CD8-positive, alpha-beta memory T cell (primary cell): ENCODE data around the gene AMH. TPM values are rescaled to one million over a fixed set of nuclear protein-coding genes. Genes with fewer than 3 reads are reported as not detected.

ENCODE experiments used
- CTCF ChIA-PET: fragments of 350-600 bp; sonication (Branson Sonifier 250); formaldehyde crosslinking; loops from one replicate; lab custom pipeline; 2021; ENCODE audit warnings: antibody characterized with exemption; lab: Charles Lee
- POLR2A ChIA-PET: fragments of 350-600 bp; sonication (Branson Sonifier 250); formaldehyde crosslinking; loops from one replicate; lab custom pipeline; 2021; ENCODE audit warnings: antibody characterized with exemption; lab: Charles Lee
- DNase-seq, 5 donors: peaks; one replicate each; pipeline versions ENCODE4 v3.0.0 to v3.0.0-alpha.2; 2020 to 2022; ENCODE audit warnings: mixed read lengths in 1 of 5
- H3K27ac ChIP-seq: one replicate; pipeline ENCODE4 v1.7.0; 2013; ENCODE audit warnings: low read depth, mild to moderate bottlenecking, low read length, moderate library complexity
- H3K27me3 ChIP-seq: 2 replicates; pipeline ENCODE4 v1.7.0; 2013; ENCODE audit warnings: low read length, mild to moderate bottlenecking; ENCODE audit not compliant: insufficient read depth, poor library complexity, severe bottlenecking
- H3K36me3 ChIP-seq: 2 replicates; pipeline ENCODE4 v1.7.0; 2013; ENCODE audit warnings: mild to moderate bottlenecking, low read length, moderate library complexity; ENCODE audit not compliant: insufficient read depth
- H3K4me1 ChIP-seq: 2 replicates; pipeline ENCODE4 v1.7.0; 2013; ENCODE audit warnings: mild to moderate bottlenecking, low read length, moderate library complexity; ENCODE audit not compliant: insufficient read depth
- H3K4me3 ChIP-seq: 2 replicates; pipeline ENCODE4 v1.7.0; 2013; ENCODE audit warnings: mild to moderate bottlenecking, low read length
- H3K9me3 ChIP-seq: 2 replicates; pipeline ENCODE4 v1.7.0; 2013; ENCODE audit warnings: mild to moderate bottlenecking, low read length
- H3K27ac Mint-ChIP-seq, 8 donors: one replicate each; pipeline ENCODE4 v1.8.0; 2020 to 2021; ENCODE audit warnings: mixed read lengths in 8 of 8, mild to moderate bottlenecking in 6 of 8, inconsistent platforms in 3 of 8, moderate library complexity in 3 of 8
- H3K27me3 Mint-ChIP-seq, 2 donors: one replicate each; pipeline ENCODE4 v1.8.0; 2020 to 2021; ENCODE audit warnings: mixed read lengths in 2 of 2, mild to moderate bottlenecking in 1 of 2, moderate library complexity in 1 of 2
- H3K36me3 Mint-ChIP-seq, 3 donors: one replicate each; pipeline ENCODE4 v1.8.0; 2020 to 2021; ENCODE audit warnings: mixed read lengths in 3 of 3, inconsistent platforms in 1 of 3, mild to moderate bottlenecking in 1 of 3
- H3K4me1 Mint-ChIP-seq, 3 donors: one replicate each; pipeline ENCODE4 v1.8.0; 2020 to 2021; ENCODE audit warnings: mixed read lengths in 3 of 3, inconsistent platforms in 1 of 3, mild to moderate bottlenecking in 1 of 3
- H3K4me3 Mint-ChIP-seq, 7 donors: one replicate each; pipeline ENCODE4 v1.8.0; 2020 to 2021; ENCODE audit warnings: mixed read lengths in 7 of 7, mild to moderate bottlenecking in 6 of 7, moderate library complexity in 4 of 7, inconsistent platforms in 2 of 7
- H3K9me3 Mint-ChIP-seq, 5 donors: one replicate each; pipeline ENCODE4 v1.8.0; 2020 to 2022; ENCODE audit warnings: mixed read lengths in 5 of 5, mild to moderate bottlenecking in 3 of 5, moderate library complexity in 2 of 5, inconsistent platforms in 1 of 5
- polyA plus RNA-seq: library from polyadenylated mRNA; unstranded; fragments of 300-500 nt; fragmentation: Illumina TruSeq; gene quantifications from one replicate; pipeline ENCODE4 v1.2.3, GENCODE V29; 2021
- total RNA-seq, 2 experiments: library from RNA; stranded (reverse); gene quantifications; one replicate each; pipeline ENCODE4 v1.2.3, GENCODE V29; 2021

AMH gene
- total and polyA plus RNA-seq, 3 experiments from 2014 or later: 5.9 to 7.4 TPM; not detected in 1

DNA sequence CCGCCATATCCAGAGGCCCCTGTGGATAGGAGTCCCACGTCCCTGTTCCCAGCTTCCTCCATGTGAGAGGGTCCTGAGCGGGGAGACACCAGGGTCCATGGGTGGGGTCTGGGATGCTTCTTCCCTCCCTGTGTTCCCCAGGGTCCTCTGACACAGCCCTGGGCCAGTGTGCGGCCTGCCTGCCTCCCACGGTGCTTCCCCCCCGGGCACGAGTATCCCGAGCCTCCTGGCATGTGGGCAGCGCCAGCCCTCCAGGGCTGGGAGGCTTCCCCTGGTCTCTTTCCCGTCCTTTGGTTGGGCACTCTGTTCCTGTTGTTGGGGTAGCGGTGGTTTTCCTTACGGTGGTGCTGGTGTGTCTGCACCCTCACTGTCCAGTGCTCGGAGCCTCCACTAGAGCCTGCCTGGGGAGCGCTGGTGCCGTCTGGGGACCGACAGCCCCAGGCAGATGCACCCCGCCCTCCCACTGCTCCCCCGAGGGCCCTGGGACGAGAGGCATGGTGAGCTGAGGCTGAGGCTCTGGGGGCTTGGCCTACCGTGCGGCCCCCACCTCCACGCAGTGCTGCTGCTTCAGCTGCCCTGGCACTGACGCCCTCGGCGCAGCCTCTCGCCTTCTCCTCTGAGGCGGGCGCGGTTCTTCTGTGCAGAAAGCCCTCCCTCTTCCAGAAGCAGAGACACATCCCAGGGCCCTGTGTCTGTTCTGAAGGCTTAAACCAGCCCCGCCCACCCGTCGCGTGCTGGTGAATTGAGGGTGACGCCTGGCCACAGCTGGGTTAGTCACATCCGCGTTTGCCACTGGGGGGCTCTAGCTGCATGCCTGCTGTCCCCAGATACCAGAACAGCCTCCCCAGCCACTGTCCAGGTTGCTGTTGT lies 40.9 kb upstream of the AMH start:
- Histone ChIP-seq H3K4me3 (no peak overlapping the region), H3K4me1 (no peaks in the 10 kb centered on the region), H3K27me3 (no peaks in the 10 kb centered on the region), H3K27ac (no peak overlapping the region), H3K36me3 (peaks cover 11% of the 10 kb centered on the region), H3K9me3 (no peaks in the 10 kb centered on the region)
- no peaks in the 10 kb centered on the region for H3K27me3 Mint-ChIP-seq
- H3K27ac Mint-ChIP-seq: peak overlapping the region in 1 of 8 donors; percentile 87
- peak in 3 of 5 donors; percentile 6 to 64 (median 10) for DNase-seq
- H3K36me3 Mint-ChIP-seq: peaks cover 0 to 52% (median 8%) of the 10 kb centered on the region in 3 donors
- H3K4me3 Mint-ChIP-seq: no peak overlapping the region
- ChIA-PET CTCF (interaction anchor here (0.6 to 1.5 kb wide), 4 partner anchors 25 to 260 kb away, joined by 3 to 6 read pairs (median 4); no protein-coding TSS in a partner anchor), POLR2A (interaction anchor here (0.6 kb wide), 1 partner anchor 973 kb away, joined by 3 read pairs; no protein-coding TSS in a partner anchor)
- no peaks in the 10 kb centered on the region for H3K9me3 Mint-ChIP-seq
- no peaks in the 10 kb centered on the region for H3K4me1 Mint-ChIP-seq

DNA sequence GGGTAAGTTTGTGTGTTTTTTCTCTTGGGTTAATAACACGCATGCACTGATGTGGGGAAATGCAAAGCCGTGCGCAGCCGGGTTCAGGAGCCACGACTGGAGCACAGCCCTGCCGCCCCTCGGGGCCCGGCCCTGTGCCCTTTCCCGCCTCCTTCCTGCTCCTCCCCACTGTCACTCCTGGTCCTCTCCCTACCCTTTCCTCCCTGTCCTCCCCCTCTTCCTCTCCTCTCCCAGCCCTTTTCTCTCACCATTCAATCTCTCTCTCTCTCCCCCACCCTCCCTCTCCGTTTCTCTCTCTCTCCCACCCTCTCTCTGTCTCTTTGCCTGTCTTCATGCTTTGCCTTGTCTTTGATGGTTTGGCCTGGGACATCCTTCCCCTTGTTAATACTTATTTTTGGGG lies 40.1 kb upstream of the AMH start:
- Histone ChIP-seq H3K9me3 (no peaks in the 10 kb centered on the region), H3K4me3 (no peak overlapping the region), H3K4me1 (no peaks in the 10 kb centered on the region), H3K36me3 (peaks cover 11% of the 10 kb centered on the region), H3K27me3 (no peaks in the 10 kb centered on the region), H3K27ac (no peak overlapping the region)
- Mint-ChIP-seq H3K27ac (peak overlapping the region in 1 of 8 donors; percentile 27), H3K4me1 (no peaks in the 10 kb centered on the region), H3K36me3 (peaks cover 0 to 57% (median 7%) of the 10 kb centered on the region in 3 donors), H3K9me3 (no peaks in the 10 kb centered on the region), H3K27me3 (no peaks in the 10 kb centered on the region), H3K4me3 (no peak overlapping the region)
- DNase-seq: no peak
- ChIA-PET CTCF (interaction anchor here (0.6 to 1.5 kb wide), 4 partner anchors 25 to 261 kb away, joined by 3 to 6 read pairs (median 4); no protein-coding TSS in a partner anchor), POLR2A (interaction anchor here (0.6 kb wide), 1 partner anchor 972 kb away, joined by 3 read pairs; no protein-coding TSS in a partner anchor)

DNA sequence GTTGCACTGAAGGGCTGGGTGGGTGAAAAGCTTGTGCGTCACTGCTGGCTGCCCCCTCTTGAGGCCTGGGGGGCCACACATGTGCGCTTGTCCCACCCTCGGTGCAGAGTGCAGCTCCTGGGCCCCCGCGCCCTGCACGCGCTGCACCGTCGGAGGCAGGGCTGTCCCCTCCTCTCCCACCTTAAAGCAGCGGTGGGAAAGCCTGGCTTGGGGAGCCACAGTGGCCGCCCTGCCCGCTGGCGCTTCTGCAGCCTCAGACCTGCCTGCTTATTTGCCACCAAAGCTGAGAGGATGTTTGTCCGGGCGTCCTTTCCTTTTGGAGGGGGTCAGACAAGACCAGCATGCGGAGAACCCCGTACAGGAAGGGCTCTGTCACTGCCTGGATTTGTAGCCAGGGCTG lies 39.7 kb upstream of the AMH start:
- Histone ChIP-seq H3K27me3 (no peaks in the 10 kb centered on the region), H3K36me3 (peaks cover 11% of the 10 kb centered on the region), H3K4me3 (no peak overlapping the region), H3K27ac (no peak overlapping the region), H3K9me3 (no peaks in the 10 kb centered on the region), H3K4me1 (no peaks in the 10 kb centered on the region)
- POLR2A ChIA-PET: no interaction called here
- Mint-ChIP-seq H3K9me3 (no peaks in the 10 kb centered on the region), H3K4me1 (no peaks in the 10 kb centered on the region), H3K4me3 (no peak overlapping the region), H3K36me3 (peaks cover 0 to 55% (median 5%) of the 10 kb centered on the region in 3 donors), H3K27me3 (no peaks in the 10 kb centered on the region), H3K27ac (no peak overlapping the region)
- no peak for DNase-seq
- CTCF ChIA-PET: interaction anchor here (1.0 to 1.5 kb wide), 3 partner anchors 24 to 172 kb away, joined by 3 to 4 read pairs (median 3); no protein-coding TSS in a partner anchor

DNA sequence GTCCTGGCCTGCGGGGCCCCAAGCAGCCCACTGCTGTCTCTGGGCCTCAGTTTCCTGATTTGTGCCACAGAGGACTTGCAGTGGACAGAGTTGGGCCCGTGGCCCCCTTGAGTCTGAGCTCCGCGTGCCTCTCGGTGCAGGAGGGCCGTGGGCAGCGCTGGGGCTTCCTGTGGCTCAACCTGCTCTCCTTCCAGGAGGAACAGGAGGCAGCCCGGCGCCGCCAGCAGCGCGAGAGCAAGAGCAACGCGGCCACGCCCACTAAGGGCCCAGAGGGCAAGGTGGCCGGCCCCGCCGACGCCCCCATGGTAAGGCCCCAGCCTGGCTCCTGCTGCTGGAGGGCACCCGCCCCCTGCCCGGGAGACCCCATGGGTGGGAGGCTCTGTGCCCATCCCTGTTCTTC lies 38.9 kb upstream of the AMH start:
- Mint-ChIP-seq H3K4me3 (no peak overlapping the region), H3K36me3 (peaks cover 0 to 61% (median 5%) of the 10 kb centered on the region in 3 donors), H3K4me1 (no peaks in the 10 kb centered on the region), H3K27me3 (no peaks in the 10 kb centered on the region), H3K27ac (peak overlapping the region in 1 of 8 donors; percentile 51), H3K9me3 (no peaks in the 10 kb centered on the region)
- Histone ChIP-seq H3K9me3 (no peaks in the 10 kb centered on the region), H3K36me3 (peaks cover 11% of the 10 kb centered on the region), H3K4me1 (no peaks in the 10 kb centered on the region), H3K27me3 (no peaks in the 10 kb centered on the region), H3K27ac (no peak overlapping the region), H3K4me3 (no peak overlapping the region)
- ChIA-PET CTCF (no interaction called here), POLR2A (interaction anchor here (0.6 kb wide), 1 partner anchor 313 kb away, joined by 7 read pairs; no protein-coding TSS in a partner anchor)
- no peak for DNase-seq

DNA sequence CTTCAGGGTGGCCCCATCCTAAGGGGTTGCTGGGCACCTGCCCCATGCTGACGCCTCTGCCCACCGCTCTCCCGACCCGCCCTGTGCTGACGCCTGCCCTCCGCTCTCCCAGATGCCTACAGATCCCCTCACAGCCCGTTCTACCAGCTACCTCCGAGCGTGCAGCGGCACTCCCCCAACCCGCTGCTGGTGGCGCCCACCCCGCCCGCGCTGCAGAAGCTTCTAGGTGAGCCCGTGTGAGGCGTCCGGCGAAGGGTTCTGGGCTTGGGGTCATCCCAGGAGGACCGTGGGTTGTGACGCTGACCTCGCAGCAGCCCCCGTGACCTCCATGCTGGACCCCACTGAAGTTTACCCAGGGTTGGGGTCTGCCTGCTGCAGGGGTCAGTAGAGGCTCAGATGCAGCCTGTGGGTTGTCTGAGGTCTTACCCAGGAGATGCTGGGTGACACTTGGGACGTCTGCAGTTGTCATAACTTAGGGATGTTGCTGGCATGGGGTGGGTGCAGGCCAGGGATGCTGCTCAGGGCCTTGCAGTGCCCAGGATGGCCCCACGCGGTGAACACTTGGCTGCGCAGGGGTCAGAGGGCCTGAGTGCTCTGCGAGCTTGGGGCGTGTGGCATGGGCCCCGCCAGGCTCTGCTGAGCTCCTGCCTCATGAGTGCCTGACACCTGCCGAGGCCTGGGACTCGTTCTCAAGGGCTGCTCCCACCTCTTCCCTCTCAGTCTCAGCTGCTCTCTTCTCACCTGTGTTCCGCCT lies 38.0 kb upstream of the AMH start:
- H3K36me3 ChIP-seq: peaks cover 11% of the 10 kb centered on the region
- no peaks in the 10 kb centered on the region for H3K9me3 ChIP-seq
- POLR2A ChIA-PET: no interaction called here

DNA sequence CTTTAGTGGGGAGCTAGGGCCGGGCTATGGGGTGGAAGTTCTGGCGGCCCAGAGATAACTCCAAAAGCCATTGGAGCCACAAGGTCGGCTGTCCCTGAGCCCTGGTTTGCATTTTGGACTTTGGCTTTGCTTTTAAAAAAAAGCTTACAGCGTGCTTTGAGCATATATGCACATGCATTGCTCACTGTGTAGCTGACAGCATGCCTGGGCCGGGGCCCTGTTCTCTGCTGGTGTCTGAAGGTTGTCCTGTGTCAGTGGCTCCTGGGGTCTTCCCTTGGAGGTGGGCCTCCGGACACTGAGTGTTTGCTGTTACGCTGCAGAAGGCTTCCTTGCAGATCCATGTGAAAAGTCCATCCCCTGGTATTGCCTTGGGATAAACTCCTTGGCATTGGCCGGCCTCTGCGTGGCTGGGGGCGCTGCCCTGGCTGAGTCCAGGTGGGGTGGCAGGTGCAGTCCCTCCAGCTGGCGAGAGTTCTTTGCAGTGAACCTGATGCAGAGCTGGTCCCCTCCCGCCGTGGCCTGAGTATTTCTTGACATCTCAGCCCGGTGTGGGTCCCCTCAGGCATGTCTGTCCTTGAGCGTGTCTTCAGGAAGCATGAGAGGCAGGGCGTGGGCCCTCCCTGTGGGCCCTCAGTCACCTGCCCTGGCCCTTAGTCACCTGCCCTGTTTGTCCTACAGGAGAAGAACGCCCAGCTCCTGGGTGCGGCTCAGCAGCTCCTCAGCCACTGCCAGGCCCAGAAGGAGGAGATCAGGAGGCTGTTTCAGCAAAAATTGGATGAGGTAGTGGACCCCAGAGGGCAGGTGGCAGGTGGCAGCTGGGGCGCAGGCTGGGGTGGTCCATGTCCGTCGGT lies 36.0 kb upstream of the AMH start:
- Histone ChIP-seq H3K4me3 (no peak overlapping the region), H3K9me3 (no peaks in the 10 kb centered on the region), H3K27me3 (no peaks in the 10 kb centered on the region), H3K27ac (no peak overlapping the region), H3K36me3 (peaks cover 7% of the 10 kb centered on the region), H3K4me1 (no peaks in the 10 kb centered on the region)
- ChIA-PET CTCF (interaction anchor here (0.8 kb wide), 1 partner anchor 178 kb away, joined by 3 read pairs; no protein-coding TSS in a partner anchor), POLR2A (no interaction called here)
- Mint-ChIP-seq H3K36me3 (peaks cover 0 to 69% (median 4%) of the 10 kb centered on the region in 3 donors), H3K27ac (peak overlapping the region in 2 of 8 donors; percentile 42 to 83), H3K4me3 (no peak overlapping the region), H3K9me3 (no peaks in the 10 kb centered on the region), H3K4me1 (no peaks in the 10 kb centered on the region), H3K27me3 (no peaks in the 10 kb centered on the region)
- no peak for DNase-seq

More for the DNA sequence above, 38.0 kb upstream of the AMH start:
- H3K9me3 Mint-ChIP-seq: no peaks in the 10 kb centered on the region
- no peak for DNase-seq
- H3K27ac Mint-ChIP-seq: peak overlapping the region in 1 of 8 donors; percentile 82
- H3K4me3 Mint-ChIP-seq: no peak overlapping the region
- CTCF ChIA-PET: no interaction called here
- H3K4me1 Mint-ChIP-seq: no peaks in the 10 kb centered on the region
- H3K27me3 Mint-ChIP-seq: no peaks in the 10 kb centered on the region
- no peaks in the 10 kb centered on the region for H3K27me3 ChIP-seq
- H3K4me3 ChIP-seq: no peak overlapping the region
- H3K4me1 ChIP-seq: no peaks in the 10 kb centered on the region
- H3K27ac ChIP-seq: no peak overlapping the region
- peaks cover 0 to 65% (median 6%) of the 10 kb centered on the region in 3 donors for H3K36me3 Mint-ChIP-seq

DNA sequence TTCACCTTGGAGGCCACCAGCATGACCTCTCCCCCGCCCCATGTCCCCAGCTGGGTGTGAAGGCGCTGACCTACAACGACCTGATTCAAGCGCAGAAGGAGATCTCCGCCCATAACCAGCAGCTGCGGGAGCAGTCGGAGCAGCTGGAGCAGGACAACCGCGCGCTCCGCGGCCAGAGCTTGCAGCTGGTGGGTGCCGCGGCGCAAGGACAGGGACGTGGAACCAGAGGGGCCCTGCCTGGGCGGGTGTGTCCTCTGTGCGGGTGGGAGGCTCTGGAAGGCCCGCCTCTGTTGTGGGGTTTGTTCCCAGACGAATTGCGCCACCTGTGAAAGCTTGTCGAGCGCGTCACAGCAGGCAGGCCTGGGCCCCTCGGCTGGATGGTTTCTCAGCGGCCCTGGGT lies 35.3 kb upstream of the AMH start:
- ChIA-PET CTCF (interaction anchor here (0.8 kb wide), 1 partner anchor 178 kb away, joined by 3 read pairs; no protein-coding TSS in a partner anchor), POLR2A (no interaction called here)
- H3K36me3 ChIP-seq: peaks cover 7% of the 10 kb centered on the region
- Mint-ChIP-seq H3K36me3 (peaks cover 0 to 71% (median 4%) of the 10 kb centered on the region in 3 donors), H3K4me3 (no peak overlapping the region), H3K4me1 (no peaks in the 10 kb centered on the region), H3K27ac (no peak overlapping the region), H3K27me3 (no peaks in the 10 kb centered on the region), H3K9me3 (no peaks in the 10 kb centered on the region)
- H3K27ac ChIP-seq: no peak overlapping the region
- no peaks in the 10 kb centered on the region for H3K4me1 ChIP-seq
- no peak for DNase-seq
- H3K27me3 ChIP-seq: no peaks in the 10 kb centered on the region
- no peaks in the 10 kb centered on the region for H3K9me3 ChIP-seq
- H3K4me3 ChIP-seq: no peak overlapping the region
